ENCODE measurements around the gene DDAH1. TPM values are rescaled to one million over a fixed set of nuclear protein-coding genes. Genes with fewer than 3 reads are reported as not detected.

DDAH1 gene
- total and polyA plus RNA-seq, 11 donors = 5.7 to 33.9 (median 16.1) TPM

DNA sequence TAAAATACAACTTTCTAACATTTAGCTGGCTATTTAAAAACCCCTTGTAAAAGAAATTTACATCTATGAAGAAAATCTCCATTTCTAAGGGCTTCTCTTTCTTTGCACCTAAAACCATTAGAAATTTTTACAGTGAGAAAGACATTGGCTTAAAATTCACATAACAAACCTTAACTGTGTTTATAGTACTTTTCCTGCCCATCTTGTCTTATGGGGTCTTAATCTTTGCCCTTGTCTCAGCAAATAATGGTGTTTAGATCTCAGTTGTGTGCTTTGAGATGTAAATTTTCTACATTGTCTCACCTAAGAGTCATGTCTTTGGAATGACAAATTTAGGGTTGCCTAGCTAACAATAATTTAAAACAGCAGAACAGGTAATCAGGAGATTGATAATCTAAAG, 71.5 kb downstream of the DDAH1 start:
- H3K27me3 ChIP-seq = no peaks in the 10 kb centered on the region
- intact Hi-C loops (cut with DNase I) = loop anchor here in 1 of 10 donors (10.0 kb wide), 1 partner anchor 49 kb away; no protein-coding TSS in a partner anchor
- H3K4me1 ChIP-seq = peaks cover 0 to 10% (median 2%) of the 10 kb centered on the region in 12 donors
- H3K36me3 ChIP-seq = no peaks in the 10 kb centered on the region
- no peak overlapping the region for H3K27ac ChIP-seq
- H3K4me3 ChIP-seq = no peak overlapping the region
- DNase-seq (no peak), ATAC-seq (no peak)
- no peaks in the 10 kb centered on the region for H3K9me3 ChIP-seq
- TF ChIP-seq POLR2A (IDR thresholded peaks at IDR 0.05) = no peak
- TF ChIP-seq, protein P1, sequence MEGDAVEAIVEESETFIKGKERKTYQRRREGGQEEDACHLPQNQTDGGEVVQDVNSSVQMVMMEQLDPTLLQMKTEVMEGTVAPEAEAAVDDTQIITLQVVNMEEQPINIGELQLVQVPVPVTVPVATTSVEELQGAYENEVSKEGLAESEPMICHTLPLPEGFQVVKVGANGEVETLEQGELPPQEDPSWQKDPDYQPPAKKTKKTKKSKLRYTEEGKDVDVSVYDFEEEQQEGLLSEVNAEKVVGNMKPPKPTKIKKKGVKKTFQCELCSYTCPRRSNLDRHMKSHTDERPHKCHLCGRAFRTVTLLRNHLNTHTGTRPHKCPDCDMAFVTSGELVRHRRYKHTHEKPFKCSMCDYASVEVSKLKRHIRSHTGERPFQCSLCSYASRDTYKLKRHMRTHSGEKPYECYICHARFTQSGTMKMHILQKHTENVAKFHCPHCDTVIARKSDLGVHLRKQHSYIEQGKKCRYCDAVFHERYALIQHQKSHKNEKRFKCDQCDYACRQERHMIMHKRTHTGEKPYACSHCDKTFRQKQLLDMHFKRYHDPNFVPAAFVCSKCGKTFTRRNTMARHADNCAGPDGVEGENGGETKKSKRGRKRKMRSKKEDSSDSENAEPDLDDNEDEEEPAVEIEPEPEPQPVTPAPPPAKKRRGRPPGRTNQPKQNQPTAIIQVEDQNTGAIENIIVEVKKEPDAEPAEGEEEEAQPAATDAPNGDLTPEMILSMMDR (IDR thresholded peaks at IDR 0.05) = no peak

DNA sequence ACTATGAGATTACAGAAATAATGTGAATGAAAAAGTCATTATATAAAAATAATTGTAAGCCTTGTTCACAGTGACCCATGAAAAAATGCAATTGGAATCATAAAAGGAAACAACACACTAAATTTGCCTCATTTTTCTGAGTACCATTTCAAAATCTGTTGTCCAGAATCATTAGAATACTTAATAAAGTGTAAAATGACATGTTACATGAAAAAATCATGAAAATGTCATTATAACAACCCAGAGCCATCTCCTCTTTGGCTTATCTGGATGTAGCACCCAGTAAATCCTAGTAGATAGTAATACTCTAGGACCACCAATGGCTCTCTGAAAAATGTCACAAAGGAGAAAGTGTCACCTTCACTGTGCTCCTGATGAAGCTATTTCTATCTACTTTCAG, 76.5 kb downstream of the DDAH1 start:
- H3K4me3 ChIP-seq = no peak overlapping the region
- DNase-seq (no peak), ATAC-seq (no peak)
- no peak overlapping the region for H3K27ac ChIP-seq
- peaks cover 0 to 10% (median 1%) of the 10 kb centered on the region in 12 donors for H3K4me1 ChIP-seq
- TF ChIP-seq, protein P1 (IDR thresholded peaks at IDR 0.05) = no peak
- no peak for TF ChIP-seq POLR2A (IDR thresholded peaks at IDR 0.05)
- peaks cover 0 to 16% (median 0%) of the 10 kb centered on the region in 12 donors for H3K9me3 ChIP-seq
- intact Hi-C loops (cut with DNase I) = no loop called here
- H3K27me3 ChIP-seq = no peaks in the 10 kb centered on the region
- H3K36me3 ChIP-seq = no peaks in the 10 kb centered on the region

DNA sequence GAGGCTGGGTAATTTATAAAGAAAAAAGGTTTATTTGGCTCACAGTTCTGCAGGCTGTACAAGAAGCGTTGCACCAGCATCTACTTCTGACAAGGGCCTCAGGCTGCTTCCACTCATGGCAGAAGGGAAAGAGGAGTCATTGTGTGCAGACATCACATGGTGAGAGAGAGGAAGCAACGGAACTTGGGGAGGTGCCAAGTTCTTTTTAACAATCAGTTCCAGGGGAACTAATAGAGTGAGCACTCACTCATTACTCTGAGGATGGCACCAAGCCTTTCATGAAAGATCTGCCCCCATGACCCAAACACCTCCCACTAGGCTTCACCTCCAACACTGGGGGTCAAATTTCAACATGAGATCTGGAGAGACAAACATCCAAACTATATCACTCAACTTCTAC, 77.2 kb downstream of the DDAH1 start:
- H3K36me3 ChIP-seq = no peaks in the 10 kb centered on the region

DNA sequence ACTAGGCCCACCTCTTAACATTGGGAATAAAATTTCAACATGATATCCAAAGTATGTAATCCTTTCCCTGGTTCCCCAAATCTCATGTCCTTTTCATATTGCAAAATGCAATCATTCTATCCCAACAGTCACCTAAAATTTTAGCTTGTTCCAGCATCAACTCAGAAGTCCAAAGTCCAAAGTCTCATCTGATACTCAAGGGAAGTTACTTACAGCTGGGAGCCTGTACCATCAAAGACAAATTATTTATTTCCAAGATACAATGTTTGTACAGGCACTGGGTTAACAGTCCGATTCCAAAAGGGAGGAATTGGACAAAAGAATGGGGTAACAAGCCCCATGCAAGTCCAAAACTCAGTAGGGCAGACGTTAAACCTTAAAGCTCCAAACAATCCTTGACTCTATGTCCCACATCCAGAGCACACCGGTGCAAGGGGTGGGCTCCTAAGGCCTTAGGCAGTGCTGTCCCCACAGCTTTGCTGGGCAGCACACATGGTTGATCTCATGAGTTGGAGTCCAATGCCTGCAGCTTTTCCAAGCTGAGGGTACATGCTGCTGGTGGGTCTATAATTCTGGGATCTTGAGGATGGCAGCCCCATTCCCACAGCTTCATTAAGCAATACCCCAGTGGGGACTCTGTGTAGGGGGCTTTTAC, 78.8 kb downstream of the DDAH1 start:
- Histone ChIP-seq H3K27ac (no peak overlapping the region), H3K4me1 (peaks cover 0 to 10% (median 1%) of the 10 kb centered on the region in 12 donors), H3K36me3 (no peaks in the 10 kb centered on the region), H3K9me3 (peaks cover 0 to 32% (median 8%) of the 10 kb centered on the region in 12 donors), H3K4me3 (no peak overlapping the region), H3K27me3 (no peaks in the 10 kb centered on the region)
- ATAC-seq = no peak
- TF ChIP-seq, protein P1 (IDR thresholded peaks at IDR 0.05) = no peak
- no peak for TF ChIP-seq POLR2A (IDR thresholded peaks at IDR 0.05)
- WGBS, 4 donors = 93 to 100% (median 97%) methylated on average over 2 to 3 of the region's 3 CpGs
- intact Hi-C loops (cut with DNase I) = no loop called here
- DNase-seq = no peak

More for the DNA sequence above, 77.2 kb downstream of the DDAH1 start:
- Histone ChIP-seq H3K9me3 (peaks cover 0 to 22% (median 3%) of the 10 kb centered on the region in 12 donors), H3K27ac (no peak overlapping the region), H3K4me3 (no peak overlapping the region), H3K4me1 (peaks cover 0 to 10% (median 1%) of the 10 kb centered on the region in 12 donors), H3K27me3 (no peaks in the 10 kb centered on the region)
- ATAC-seq (no peak), DNase-seq (no peak)
- 60 to 75% (median 62%) methylated on average over 2 of the region's 2 CpGs for WGBS, 4 donors
- intact Hi-C loops (cut with DNase I) = no loop called here
- TF ChIP-seq POLR2A (IDR thresholded peaks at IDR 0.05) = no peak
- TF ChIP-seq, protein P1 (IDR thresholded peaks at IDR 0.05) = no peak

All from heart left ventricle (tissue), 16 donors.